PC-9 (cell line): ENCODE measurements around the gene HLTF. TPM values are rescaled to one million over a fixed set of nuclear protein-coding genes. Genes with fewer than 3 reads are reported as not detected.

Source experiments
- BruUV-seq: library from RNA; stranded (reverse); fragments of 400-500 nt; replicated peaks from 2 replicates; lab custom pipeline; 2021; lab: Mats Ljungman, UMichigan
- CTCF ChIA-PET: fragments of 300-600 bp; sonication (Branson Sonifier 250); formaldehyde crosslinking; loops from one replicate; lab custom pipeline; 2022; ENCODE audit warnings: antibody characterized with exemption; lab: Charles Lee
- POLR2A ChIA-PET: fragments of 300-600 bp; sonication (Branson Sonifier 250); formaldehyde crosslinking; loops from one replicate; lab custom pipeline; 2022; ENCODE audit warnings: antibody characterized with exemption; ENCODE audit not compliant: unreplicated experiment; lab: Charles Lee
- DNase-seq, 2 experiments: peaks; one replicate each; pipeline versions ENCODE4 v3.0.0 to v3.0.0-alpha.2; 2015 to 2022; ENCODE audit warnings: mixed read lengths in 1 of 2
- H2AFZ ChIP-seq: fragments of 200-600 bp; sonication (generic); 2 replicates; pipeline ENCODE4 v1.8.1; 2017; ENCODE audit warnings: antibody characterized with exemption
- H3F3A ChIP-seq: fragments of 200-600 bp; sonication (generic); 2 replicates; pipeline ENCODE4 v1.8.1; 2017; ENCODE audit warnings: antibody characterized with exemption, mild to moderate bottlenecking, low read depth; ENCODE audit not compliant: insufficient read depth
- H3K27ac ChIP-seq: fragments of 200-600 bp; sonication (generic); 2 replicates; pipeline ENCODE4 v1.6.1; 2016; ENCODE audit warnings: mixed run types
- H3K27me3 ChIP-seq: fragments of 200-600 bp; sonication (generic); 2 replicates; pipeline ENCODE4 v1.6.1; 2016; ENCODE audit warnings: low read depth, mixed run types; ENCODE audit not compliant: insufficient read depth
- H3K36me3 ChIP-seq: fragments of 200-600 bp; sonication (generic); 2 replicates; pipeline ENCODE4 v1.6.1; 2016; ENCODE audit warnings: low read depth, mixed run types
- H3K4me1 ChIP-seq: fragments of 200-600 bp; sonication (generic); replicated peaks from 2 replicates; pipeline ENCODE4 v1.6.1; 2016; ENCODE audit warnings: mixed run types; ENCODE audit not compliant: insufficient read depth
- H3K4me2 ChIP-seq: fragments of 200-600 bp; sonication (generic); 2 replicates; pipeline ENCODE4 v1.6.1; 2017; ENCODE audit warnings: mixed run types
- H3K4me3 ChIP-seq: fragments of 200-600 bp; sonication (generic); 2 replicates; pipeline ENCODE4 v1.6.1; 2016; ENCODE audit warnings: mixed run types
- H3K79me2 ChIP-seq: fragments of 200-600 bp; sonication (generic); 2 replicates; pipeline ENCODE4 v1.6.1; 2017; ENCODE audit warnings: low read depth, mixed run types
- H3K9me2 ChIP-seq: fragments of 200-600 bp; sonication (generic); 2 replicates; pipeline ENCODE4 v1.8.1; 2017; ENCODE audit warnings: mild to moderate bottlenecking; ENCODE audit not compliant: insufficient read depth
- H3K9me3 ChIP-seq: fragments of 200-600 bp; sonication (generic); 2 replicates; pipeline ENCODE4 v1.8.1; 2016; ENCODE audit warnings: low read depth; ENCODE audit not compliant: insufficient read depth
- H4K20me1 ChIP-seq: fragments of 200-600 bp; sonication (generic); 2 replicates; pipeline ENCODE4 v1.8.1; 2017; ENCODE audit not compliant: insufficient read depth
- EZH2 ChIP-seq: fragments of 200-600 bp; sonication (generic); IDR thresholded peaks from 2 replicates; pipeline ENCODE4 v1.8.0; 2017; ENCODE audit warnings: antibody characterized with exemption, low read depth
- intact Hi-C: fragments of 100-400 bp; cut with micrococcal nuclease; formaldehyde crosslinking; loops from one replicate; pipeline ENCODE4 v1.10.0; 2022; ENCODE audit not compliant: unreplicated experiment
- total RNA-seq: library from RNA; stranded (reverse); gene quantifications from 2 replicates; pipeline ENCODE4 v1.2.3, GENCODE V29; 2021
- TF ChIP-seq, protein P1 (sequence below): fragments of 200-600 bp; sonication (generic); conservative IDR thresholded peaks from 2 replicates; pipeline ENCODE4 v1.6.1; 2017; ENCODE audit warnings: mixed run types, antibody characterized with exemption, mild to moderate bottlenecking, moderate library complexity

HLTF gene
- total RNA-seq, 1 experiment from 2014 or later, result 38.3 TPM

GRCh38 chr3:149115114-149115513 lies 28.8 kb upstream of the HLTF start:
- CTCF ChIA-PET, result interaction anchor here (0.5 kb wide), 1 partner anchor 159 kb away, joined by 7 read pairs; no protein-coding TSS in a partner anchor
- POLR2A ChIA-PET, result no interaction called here
- Histone ChIP-seq H3K79me2 (no peaks in the 10 kb centered on the region), H3K4me1 (no peaks in the 10 kb centered on the region), H3K36me3 (no peaks in the 10 kb centered on the region), H3K9me3 (no peaks in the 10 kb centered on the region), H3F3A (no peaks in the 10 kb centered on the region), H3K4me3 (no peak overlapping the region), H3K27me3 (no peaks in the 10 kb centered on the region), H3K4me2 (no peak overlapping the region), H3K27ac (no peak overlapping the region), H3K9me2 (no peaks in the 10 kb centered on the region), H2AFZ (no peak overlapping the region), H4K20me1 (no peaks in the 10 kb centered on the region)
- intact Hi-C loops, result no loop called here
- DNase-seq, result no peak
- BruUV-seq, result no TSS peak
- no peak for TF ChIP-seq EZH2
- TF ChIP-seq, protein P1, sequence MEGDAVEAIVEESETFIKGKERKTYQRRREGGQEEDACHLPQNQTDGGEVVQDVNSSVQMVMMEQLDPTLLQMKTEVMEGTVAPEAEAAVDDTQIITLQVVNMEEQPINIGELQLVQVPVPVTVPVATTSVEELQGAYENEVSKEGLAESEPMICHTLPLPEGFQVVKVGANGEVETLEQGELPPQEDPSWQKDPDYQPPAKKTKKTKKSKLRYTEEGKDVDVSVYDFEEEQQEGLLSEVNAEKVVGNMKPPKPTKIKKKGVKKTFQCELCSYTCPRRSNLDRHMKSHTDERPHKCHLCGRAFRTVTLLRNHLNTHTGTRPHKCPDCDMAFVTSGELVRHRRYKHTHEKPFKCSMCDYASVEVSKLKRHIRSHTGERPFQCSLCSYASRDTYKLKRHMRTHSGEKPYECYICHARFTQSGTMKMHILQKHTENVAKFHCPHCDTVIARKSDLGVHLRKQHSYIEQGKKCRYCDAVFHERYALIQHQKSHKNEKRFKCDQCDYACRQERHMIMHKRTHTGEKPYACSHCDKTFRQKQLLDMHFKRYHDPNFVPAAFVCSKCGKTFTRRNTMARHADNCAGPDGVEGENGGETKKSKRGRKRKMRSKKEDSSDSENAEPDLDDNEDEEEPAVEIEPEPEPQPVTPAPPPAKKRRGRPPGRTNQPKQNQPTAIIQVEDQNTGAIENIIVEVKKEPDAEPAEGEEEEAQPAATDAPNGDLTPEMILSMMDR, result no peak

DNA sequence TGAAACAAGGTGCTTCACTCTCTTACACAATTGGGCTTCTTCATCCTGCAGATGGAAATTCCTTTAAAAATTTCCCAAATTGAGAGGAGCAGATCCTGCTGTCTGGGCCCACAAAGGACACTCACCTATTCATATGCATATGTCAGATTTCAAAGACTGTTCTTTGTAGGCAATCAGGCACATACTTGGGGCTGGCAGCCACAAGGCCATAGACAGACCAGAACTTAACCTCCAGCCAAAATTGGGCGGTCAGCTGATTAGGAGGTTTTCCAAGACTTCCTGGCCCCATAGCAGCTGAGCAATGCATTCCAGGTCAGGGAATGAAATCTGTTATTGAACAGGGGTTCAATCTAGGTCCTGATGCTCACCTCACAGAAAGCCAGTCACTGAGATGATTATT lies 28.1 kb upstream of the HLTF start:
- Histone ChIP-seq H3K27me3 (no peaks in the 10 kb centered on the region), H3K4me1 (no peaks in the 10 kb centered on the region), H3K9me2 (no peaks in the 10 kb centered on the region), H3K79me2 (no peaks in the 10 kb centered on the region), H3K4me2 (no peak overlapping the region), H2AFZ (no peak overlapping the region), H3K4me3 (no peak overlapping the region), H3K27ac (no peak overlapping the region), H4K20me1 (no peaks in the 10 kb centered on the region), H3K36me3 (no peaks in the 10 kb centered on the region), H3K9me3 (no peaks in the 10 kb centered on the region), H3F3A (no peaks in the 10 kb centered on the region)
- POLR2A ChIA-PET, result no interaction called here
- CTCF ChIA-PET, result interaction anchor here (0.5 kb wide), 1 partner anchor 159 kb away, joined by 7 read pairs; no protein-coding TSS in a partner anchor
- TF ChIP-seq, protein P1, result no peak
- TF ChIP-seq EZH2, result no peak
- intact Hi-C loops, result no loop called here
- no peak for DNase-seq
- BruUV-seq, result no TSS peak

DNA sequence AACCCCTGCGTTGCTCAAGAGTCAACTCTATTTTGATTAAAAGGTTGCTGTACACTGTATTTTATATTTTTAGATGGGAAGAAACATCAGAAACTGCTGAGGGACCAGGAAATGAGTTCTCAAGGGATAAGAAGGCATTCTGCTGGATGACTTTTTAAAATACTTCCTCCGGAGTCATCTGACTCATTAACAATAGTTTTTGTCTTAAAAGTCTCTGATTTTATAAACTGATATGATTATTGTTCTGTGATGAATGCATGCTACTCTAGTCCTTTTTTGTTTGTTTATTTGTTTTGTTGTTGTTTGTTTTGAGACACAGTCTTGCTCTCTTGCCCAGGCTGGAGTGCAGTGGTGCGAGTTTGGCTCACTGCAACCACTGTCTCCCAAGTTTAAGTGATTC lies 18.2 kb upstream of the HLTF start:
- H3K27ac ChIP-seq, result no peak overlapping the region
- CTCF ChIA-PET, result no interaction called here
- no peaks in the 10 kb centered on the region for H3K9me3 ChIP-seq
- TF ChIP-seq, protein P1, result no peak
- TF ChIP-seq EZH2, result no peak
- POLR2A ChIA-PET, result no interaction called here
- no peaks in the 10 kb centered on the region for H3K36me3 ChIP-seq
- H3K9me2 ChIP-seq, result no peaks in the 10 kb centered on the region
- no peaks in the 10 kb centered on the region for H3K27me3 ChIP-seq
- no peaks in the 10 kb centered on the region; the same call in 1 of the 2 replicates for H3K4me1 ChIP-seq
- no TSS peak for BruUV-seq
- H3K79me2 ChIP-seq, result no peaks in the 10 kb centered on the region
- H4K20me1 ChIP-seq, result no peaks in the 10 kb centered on the region
- H3K4me3 ChIP-seq, result no peak overlapping the region
- intact Hi-C loops, result no loop called here
- H3K4me2 ChIP-seq, result no peak overlapping the region
- DNase-seq, result no peak
- no peaks in the 10 kb centered on the region for H3F3A ChIP-seq
- H2AFZ ChIP-seq, result no peak overlapping the region
